Pancreas (tissue), 10 donors: ENCODE results near the gene NOVA2. TPM values are rescaled to one million over a fixed set of nuclear protein-coding genes. Genes with fewer than 3 reads are reported as not detected.

ENCODE experiments used
- ATAC-seq, 4 donors: fragments of 200-7000 bp; cut with Tn5 transposase; one replicate each; pipeline versions ENCODE4 v1.8.0 to v1.9.1; 2020; ENCODE audit warnings: mild to moderate bottlenecking in 4 of 4, moderate library complexity in 4 of 4
- DNase-seq, 6 donors: peaks; one replicate each; pipeline ENCODE4 v3.0.0-alpha.2; 2020
- FAIRE-seq: peaks from 2 replicates; lab custom pipeline; 2012; peaks lifted over from hg19 to GRCh38; lab: Jason Lieb, UNC
- H3K27ac ChIP-seq, 4 donors: fragments of 200-600 bp; sonication (generic); 1 replicate in 3 of 4; 2 replicates in 1 of 4; pipeline versions ENCODE4 v1.5.0 to v1.8.0; 2020
- H3K27me3 ChIP-seq, 4 donors: fragments of 200-600 bp; one replicate each; pipeline ENCODE4 v1.8.0; 2021
- H3K36me3 ChIP-seq, 3 donors: fragments of 200-600 bp; sonication (generic) in 1 of 3; one replicate each; pipeline versions ENCODE4 v1.5.0 to v1.8.0; 2020 to 2021
- H3K4me1 ChIP-seq, 3 donors: fragments of 200-600 bp; one replicate each; pipeline ENCODE4 v1.8.0; 2021
- H3K4me3 ChIP-seq, 4 donors: fragments of 200-600 bp; sonication (generic) in 2 of 4; one replicate each; pipeline versions ENCODE4 v1.5.0 to v1.8.0; 2020 to 2021
- H3K9me3 ChIP-seq, 4 donors: fragments of 200-600 bp; one replicate each; pipeline ENCODE4 v1.8.0; 2021
- WGBS, 2 donors: extraction: QIAGEN DNeasy Blood & Tissue Kit; methylation state at CpG; one replicate each; pipeline ENCODE4 v1.1.7; 2013; 5-methylcytosine and 5-hydroxymethylcytosine counted together
- intact Hi-C, 3 donors: fragments of 100-400 bp; cut with DNase I; formaldehyde crosslinking; loops; one replicate each; pipeline versions ENCODE4 v1.11.1 to v1.14.2; 2022
- polyA plus RNA-seq, 2 donors: library from polyadenylated mRNA; stranded (reverse); fragments of 200-250 nt; gene quantifications; one replicate each; pipeline ENCODE4 v1.2.3, GENCODE V29; 2013
- total RNA-seq, 6 donors: library from RNA; stranded (reverse); fragmentation: NEBNext Ultra II Directional in 4 of 6; extraction: Animal tissue kit (Norgen Biotek cat#: 25700) in 4 of 6; gene quantifications; one replicate each; pipeline versions ENCODE4 v1.2.1 to v1.2.4, GENCODE V29; 2021 to 2023
- TF ChIP-seq, protein P1 (sequence below), 4 donors: fragments of 200-600 bp; sonication (generic) in 3 of 4; IDR thresholded peaks; one replicate each; pipeline versions ENCODE4 v1.5.0 to v1.8.0; 2021; ENCODE audit warnings: antibody characterized with exemption in 4 of 4
- donor health status: healthy with polysubstance abuse.
- donor health status: DM: no; HTN: no; CAD: no; lungs with moderate emphysema.
- donor health status: DM: no; HTN: no; CAD: no.
- donor health status: control.
- donor health status: control.
- donor health status: Bipolar disorder and iron deficiency.
- donor health status: DM: yes; HTN: yes; CAD: no.
- donor health status: DM: no; HTN: no; CAD: no.
- donor health status: DM: no; HTN: no; CAD: no.
- donor health status: DM: yes; HTN: yes; CAD: no.

NOVA2 gene
- total and polyA plus RNA-seq, 8 donors = 0.43 to 2.6 (median 1.2) TPM

DNA sequence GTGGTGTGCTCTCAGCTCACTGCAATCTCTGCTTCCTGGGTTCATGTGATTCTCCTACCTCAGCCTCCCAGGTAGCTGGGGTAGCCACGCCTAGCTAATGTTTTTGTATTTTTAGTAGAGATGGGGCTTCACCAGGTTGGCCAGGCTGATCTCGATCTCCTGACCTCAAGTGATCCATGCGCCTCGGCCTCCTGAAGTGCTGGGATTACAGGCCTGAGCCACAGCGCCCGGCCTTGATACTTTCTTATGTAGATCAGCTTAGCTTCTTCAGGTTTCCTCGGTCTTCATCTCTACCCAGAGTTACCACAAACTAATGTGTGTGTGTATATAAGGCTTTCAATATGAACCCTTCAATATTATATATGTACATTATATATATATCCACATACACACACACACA is 11.7 kb upstream of the NOVA2 start:
- FAIRE-seq = no peak
- Histone ChIP-seq H3K9me3 (no peaks in the 10 kb centered on the region), H3K4me3 (no peak overlapping the region), H3K36me3 (no peaks in the 10 kb centered on the region), H3K27me3 (no peaks in the 10 kb centered on the region), H3K4me1 (no peaks in the 10 kb centered on the region), H3K27ac (no peak overlapping the region)
- DNase-seq = no peak
- TF ChIP-seq, protein P1, sequence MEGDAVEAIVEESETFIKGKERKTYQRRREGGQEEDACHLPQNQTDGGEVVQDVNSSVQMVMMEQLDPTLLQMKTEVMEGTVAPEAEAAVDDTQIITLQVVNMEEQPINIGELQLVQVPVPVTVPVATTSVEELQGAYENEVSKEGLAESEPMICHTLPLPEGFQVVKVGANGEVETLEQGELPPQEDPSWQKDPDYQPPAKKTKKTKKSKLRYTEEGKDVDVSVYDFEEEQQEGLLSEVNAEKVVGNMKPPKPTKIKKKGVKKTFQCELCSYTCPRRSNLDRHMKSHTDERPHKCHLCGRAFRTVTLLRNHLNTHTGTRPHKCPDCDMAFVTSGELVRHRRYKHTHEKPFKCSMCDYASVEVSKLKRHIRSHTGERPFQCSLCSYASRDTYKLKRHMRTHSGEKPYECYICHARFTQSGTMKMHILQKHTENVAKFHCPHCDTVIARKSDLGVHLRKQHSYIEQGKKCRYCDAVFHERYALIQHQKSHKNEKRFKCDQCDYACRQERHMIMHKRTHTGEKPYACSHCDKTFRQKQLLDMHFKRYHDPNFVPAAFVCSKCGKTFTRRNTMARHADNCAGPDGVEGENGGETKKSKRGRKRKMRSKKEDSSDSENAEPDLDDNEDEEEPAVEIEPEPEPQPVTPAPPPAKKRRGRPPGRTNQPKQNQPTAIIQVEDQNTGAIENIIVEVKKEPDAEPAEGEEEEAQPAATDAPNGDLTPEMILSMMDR (IDR thresholded peaks at IDR 0.05) = no peak
- 73 to 80% methylated on average over 7 of the region's 7 CpGs for WGBS, 2 donors
- intact Hi-C loops = no loop called here
- ATAC-seq = no peak

DNA sequence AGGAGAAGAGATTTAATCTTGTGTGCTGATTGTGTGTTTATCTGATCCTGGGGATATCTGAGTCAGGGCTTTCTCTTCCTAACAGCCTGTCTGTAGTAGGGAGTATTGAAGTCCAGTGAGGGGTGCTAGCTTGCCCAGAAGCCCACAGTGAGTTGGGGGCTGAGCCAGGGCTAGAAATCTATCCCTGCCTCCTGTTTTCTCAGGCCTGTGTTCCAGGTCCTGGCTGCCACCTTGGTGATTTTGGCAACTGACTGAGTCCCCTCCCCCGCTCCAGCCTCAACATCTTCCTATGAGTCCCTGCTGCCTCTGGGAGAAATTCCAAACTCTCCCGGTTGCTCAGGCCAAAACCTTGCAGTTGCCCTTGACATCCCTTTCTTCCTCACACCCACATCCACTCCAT is 7.7 kb upstream of the NOVA2 start:
- no peak for DNase-seq
- no peaks in the 10 kb centered on the region for H3K9me3 ChIP-seq
- intact Hi-C loops = no loop called here
- H3K4me1 ChIP-seq = no peaks in the 10 kb centered on the region
- WGBS, 2 donors = 46 to 50% methylated on average over 2 of the region's 2 CpGs
- no peaks in the 10 kb centered on the region for H3K27me3 ChIP-seq
- ATAC-seq = no peak
- H3K27ac ChIP-seq = no peak overlapping the region
- TF ChIP-seq, protein P1 (IDR thresholded peaks at IDR 0.05) = no peak
- FAIRE-seq = no peak
- H3K4me3 ChIP-seq = no peak overlapping the region
- no peaks in the 10 kb centered on the region for H3K36me3 ChIP-seq

DNA sequence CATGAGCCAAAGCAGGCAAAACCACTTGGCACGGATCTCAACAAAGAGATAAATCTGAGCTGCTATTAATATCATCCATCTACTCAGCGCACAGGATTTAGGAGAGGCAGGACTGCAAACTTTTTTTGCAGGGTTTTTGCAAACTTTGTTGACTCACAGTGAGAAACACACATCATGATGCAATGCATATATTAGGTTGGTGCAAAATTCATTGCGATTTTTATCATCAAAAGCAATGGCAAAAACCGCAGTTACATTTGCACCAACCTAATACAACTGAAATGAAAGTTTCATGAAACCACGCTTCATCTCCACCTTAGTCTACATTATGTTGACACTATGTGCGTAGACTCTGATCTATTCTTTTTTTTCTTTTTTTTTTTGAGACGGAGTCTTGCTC is 4.5 kb upstream of the NOVA2 start:
- TF ChIP-seq, protein P1 (IDR thresholded peaks at IDR 0.05) = no peak
- WGBS, 2 donors = 65 to 66% methylated on average over 7 of the region's 7 CpGs
- H3K4me3 ChIP-seq = no peak overlapping the region
- no peaks in the 10 kb centered on the region for H3K9me3 ChIP-seq
- no peak for ATAC-seq
- no peaks in the 10 kb centered on the region for H3K36me3 ChIP-seq
- H3K27ac ChIP-seq = no peak overlapping the region
- peaks cover 0 to 5% (median 0%) of the 10 kb centered on the region in 4 donors for H3K27me3 ChIP-seq
- H3K4me1 ChIP-seq = no peaks in the 10 kb centered on the region
- DNase-seq = no peak
- FAIRE-seq = no peak
- intact Hi-C loops = no loop called here

DNA sequence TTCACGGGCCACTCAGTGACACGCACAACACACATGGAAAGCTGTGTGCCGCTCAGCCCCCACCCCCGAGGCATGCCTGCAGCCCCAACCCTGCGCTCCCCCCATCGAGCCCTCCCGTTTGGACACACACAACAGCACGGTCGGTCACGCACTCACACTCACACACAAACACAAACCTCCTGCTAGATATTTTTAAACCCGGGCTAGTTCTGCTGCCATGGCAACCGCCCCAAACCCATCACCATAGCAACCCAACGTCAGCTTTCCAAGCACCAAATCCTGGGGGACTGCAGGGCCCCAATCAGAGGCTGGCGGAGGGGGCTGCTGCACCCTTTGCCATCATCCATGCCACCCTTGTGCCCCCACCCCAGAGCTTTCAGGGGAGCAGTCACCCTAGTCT is 2.5 kb upstream of the NOVA2 start:
- 40 to 48% methylated on average over 14 of the region's 14 CpGs for WGBS, 2 donors

More for the DNA sequence above, 2.5 kb upstream of the NOVA2 start:
- H3K36me3 ChIP-seq = no peaks in the 10 kb centered on the region
- TF ChIP-seq, protein P1 (IDR thresholded peaks at IDR 0.05) = no peak
- peaks cover 0 to 10% (median 0%) of the 10 kb centered on the region in 4 donors for H3K27me3 ChIP-seq
- H3K9me3 ChIP-seq = no peaks in the 10 kb centered on the region
- no peaks in the 10 kb centered on the region for H3K4me1 ChIP-seq
- no peak overlapping the region for H3K27ac ChIP-seq
- intact Hi-C loops = no loop called here
- no peak for ATAC-seq
- no peak overlapping the region for H3K4me3 ChIP-seq
- FAIRE-seq = no peak
- no peak for DNase-seq
